HCT116 (cell line): ENCODE measurements around the gene TLL2.

ENCODE experiments used
- ATF3 ChIP-seq: IDR thresholded peaks from 2 replicates; pipeline ENCODE4 v1.6.1; 2012
- CTCF ChIP-seq, 3 experiments: fragments of 200-600 bp in 1 of 3; sonication (generic) in 1 of 3; IDR thresholded peaks in 2 of 3; conservative IDR thresholded peaks in 1 of 3; 2 replicates each; pipeline ENCODE4 v1.5.1; 2012 to 2017; ENCODE audit warnings: low read depth in 2 of 3, low read length in 2 of 3, antibody characterized with exemption in 1 of 3, borderline replicate concordance in 1 of 3, control low read depth in 1 of 3, mild to moderate bottlenecking in 1 of 3, mixed read lengths in 1 of 3, mixed run types in 1 of 3, moderate library complexity in 1 of 3; ENCODE audit not compliant: insufficient read depth in 1 of 3
- EGR1 ChIP-seq: IDR thresholded peaks from 2 replicates; pipeline ENCODE4 v1.6.1; 2012; ENCODE audit warnings: low read depth
- EZH2 ChIP-seq: fragments of 200-600 bp; sonication (generic); IDR thresholded peaks from 2 replicates; pipeline ENCODE4 v1.6.1; 2017; ENCODE audit warnings: antibody characterized with exemption, mixed run types
- EZH2phosphoT487 ChIP-seq: fragments of 200-600 bp; IDR thresholded peaks from 2 replicates; pipeline ENCODE4 v1.6.1; 2018; ENCODE audit warnings: antibody characterized with exemption, borderline replicate concordance
- JUND ChIP-seq: IDR thresholded peaks from 2 replicates; pipeline ENCODE4 v1.6.1; 2012
- MAX ChIP-seq: IDR thresholded peaks from 2 replicates; pipeline ENCODE4 v1.6.1; 2012
- POLR2A ChIP-seq: IDR thresholded peaks from 2 replicates; pipeline ENCODE4 v1.7.0; 2011; ENCODE audit warnings: borderline replicate concordance; ENCODE audit not compliant: insufficient read depth, insufficient read length; ENCODE audit errors: extremely low read depth
- POLR2AphosphoS5 ChIP-seq: IDR thresholded peaks from 2 replicates; pipeline ENCODE4 v1.6.1; 2011; ENCODE audit warnings: mild to moderate bottlenecking, low read depth, low read length, moderate library complexity
- SP1 ChIP-seq: IDR thresholded peaks from 2 replicates; pipeline ENCODE4 v1.6.1; 2012; ENCODE audit warnings: low read depth
- YY1 ChIP-seq: IDR thresholded peaks from 2 replicates; pipeline ENCODE4 v1.6.1; 2011; ENCODE audit warnings: low read length, low read depth, moderate library complexity, mild to moderate bottlenecking; ENCODE audit not compliant: insufficient replicate concordance; ENCODE audit errors: extremely low read depth
- ZBTB33 ChIP-seq: IDR thresholded peaks from 2 replicates; pipeline ENCODE4 v1.6.1; 2011; ENCODE audit warnings: mild to moderate bottlenecking, low read length, moderate library complexity; ENCODE audit not compliant: insufficient replicate concordance; ENCODE audit errors: extremely low read depth
- ZNF274 ChIP-seq: fragments of 200-500 bp; sonication (Bioruptor generic); IDR thresholded peaks from 2 replicates; pipeline ENCODE4 v1.6.1; 2014; ENCODE audit warnings: mild to moderate bottlenecking, low read depth, low read length, inconsistent platforms

GRCh38 chr10:96473866-96474265, 39.9 kb downstream of the TLL2 start:
- TF ChIP-seq CTCF (IDR thresholded peaks at IDR 0.05 in 2 of 3, conservative IDR thresholded peaks at IDR 0.05 in 1 of 3; ENCODE audit: borderline replicate concordance in 1 of 3, insufficient read depth in 1 of 3, low read depth in 2 of 3, low read length in 2 of 3): no peak
- TF ChIP-seq POLR2A: no peak
- TF ChIP-seq EZH2: no peak
- no peak for TF ChIP-seq YY1
- no peak for TF ChIP-seq ZNF274
- no peak for TF ChIP-seq POLR2AphosphoS5
- TF ChIP-seq ATF3: no peak
- TF ChIP-seq ZBTB33: no peak
- no peak for TF ChIP-seq MAX
- TF ChIP-seq SP1: no peak
- no peak for TF ChIP-seq EGR1
- no peak for TF ChIP-seq JUND
- TF ChIP-seq EZH2phosphoT487: no peak
